ENCODE measurements around the gene DCAF6.

DCAF6 gene

GRCh38 chr1:168105846-168106245 lies 169.4 kb downstream of the DCAF6 start:
- DNase-seq = no peak
- no peak overlapping the region for H3K4me3 ChIP-seq (ENCODE audit: insufficient read depth, low read depth, low read length, poor library complexity, severe bottlenecking)
- no peaks in the 10 kb centered on the region for H3K27me3 ChIP-seq (replicated peaks; ENCODE audit: control insufficient read depth, insufficient read depth, low read length, poor library complexity, severe bottlenecking)
- H3K9me3 ChIP-seq (ENCODE audit: control insufficient read depth, low read length) = no peaks in the 10 kb centered on the region
- H3K36me3 ChIP-seq (ENCODE audit: control insufficient read depth, insufficient read depth, low read length) = no peaks in the 10 kb centered on the region
- H3K4me1 ChIP-seq (ENCODE audit: control insufficient read depth, insufficient read depth, low read length, poor library complexity, severe bottlenecking) = no peaks in the 10 kb centered on the region
- H3K27ac ChIP-seq (ENCODE audit: insufficient read depth, low read length, poor library complexity, severe bottlenecking) = no peak overlapping the region

- DNase-seq = no peak
- no peaks in the 10 kb centered on the region for H3K9me3 ChIP-seq (ENCODE audit: control insufficient read depth, low read length)
- H3K4me3 ChIP-seq (ENCODE audit: insufficient read depth, low read depth, low read length, poor library complexity, severe bottlenecking) = no peak overlapping the region
- H3K4me1 ChIP-seq (ENCODE audit: control insufficient read depth, insufficient read depth, low read length, poor library complexity, severe bottlenecking) = no peaks in the 10 kb centered on the region
- no peak overlapping the region for H3K27ac ChIP-seq (ENCODE audit: insufficient read depth, low read length, poor library complexity, severe bottlenecking)
- no peaks in the 10 kb centered on the region for H3K36me3 ChIP-seq (ENCODE audit: control insufficient read depth, insufficient read depth, low read length)
- H3K27me3 ChIP-seq (replicated peaks; ENCODE audit: control insufficient read depth, insufficient read depth, low read length, poor library complexity, severe bottlenecking) = no peaks in the 10 kb centered on the region
These were observed 169.8 kb downstream of the DCAF6 start for GRCh38 chr1:168106274-168106673.

GRCh38 chr1:168110896-168111545 lies 174.5 kb downstream of the DCAF6 start:
- Histone ChIP-seq H3K27ac (ENCODE audit: insufficient read depth, low read length, poor library complexity, severe bottlenecking) (no peak overlapping the region), H3K4me1 (ENCODE audit: control insufficient read depth, insufficient read depth, low read length, poor library complexity, severe bottlenecking) (no peaks in the 10 kb centered on the region), H3K36me3 (ENCODE audit: control insufficient read depth, insufficient read depth, low read length) (no peaks in the 10 kb centered on the region), H3K9me3 (ENCODE audit: control insufficient read depth, low read length) (no peaks in the 10 kb centered on the region), H3K27me3 (replicated peaks; ENCODE audit: control insufficient read depth, insufficient read depth, low read length, poor library complexity, severe bottlenecking) (no peaks in the 10 kb centered on the region), H3K4me3 (ENCODE audit: insufficient read depth, low read depth, low read length, poor library complexity, severe bottlenecking) (no peak overlapping the region)
- no peak for DNase-seq

GRCh38 chr1:168112673-168113305 lies 176.3 kb downstream of the DCAF6 start:
- Histone ChIP-seq H3K9me3 (ENCODE audit: control insufficient read depth, low read length) (no peaks in the 10 kb centered on the region), H3K4me1 (ENCODE audit: control insufficient read depth, insufficient read depth, low read length, poor library complexity, severe bottlenecking) (no peaks in the 10 kb centered on the region), H3K4me3 (ENCODE audit: insufficient read depth, low read depth, low read length, poor library complexity, severe bottlenecking) (no peak overlapping the region), H3K36me3 (ENCODE audit: control insufficient read depth, insufficient read depth, low read length) (no peaks in the 10 kb centered on the region), H3K27ac (ENCODE audit: insufficient read depth, low read length, poor library complexity, severe bottlenecking) (no peak overlapping the region), H3K27me3 (replicated peaks; ENCODE audit: control insufficient read depth, insufficient read depth, low read length, poor library complexity, severe bottlenecking) (no peaks in the 10 kb centered on the region)
- no peak for DNase-seq

GRCh38 chr1:168114845-168115244 lies 178.4 kb downstream of the DCAF6 start:
- Histone ChIP-seq H3K4me1 (ENCODE audit: control insufficient read depth, insufficient read depth, low read length, poor library complexity, severe bottlenecking) (no peaks in the 10 kb centered on the region), H3K9me3 (ENCODE audit: control insufficient read depth, low read length) (no peaks in the 10 kb centered on the region), H3K27ac (ENCODE audit: insufficient read depth, low read length, poor library complexity, severe bottlenecking) (no peak overlapping the region), H3K4me3 (ENCODE audit: insufficient read depth, low read depth, low read length, poor library complexity, severe bottlenecking) (no peak overlapping the region), H3K36me3 (ENCODE audit: control insufficient read depth, insufficient read depth, low read length) (no peaks in the 10 kb centered on the region), H3K27me3 (replicated peaks; ENCODE audit: control insufficient read depth, insufficient read depth, low read length, poor library complexity, severe bottlenecking) (no peaks in the 10 kb centered on the region)
- DNase-seq = no peak

- Histone ChIP-seq H3K27me3 (replicated peaks; ENCODE audit: control insufficient read depth, insufficient read depth, low read length, poor library complexity, severe bottlenecking) (no peaks in the 10 kb centered on the region), H3K9me3 (ENCODE audit: control insufficient read depth, low read length) (no peaks in the 10 kb centered on the region), H3K27ac (ENCODE audit: insufficient read depth, low read length, poor library complexity, severe bottlenecking) (no peak overlapping the region), H3K4me1 (ENCODE audit: control insufficient read depth, insufficient read depth, low read length, poor library complexity, severe bottlenecking) (no peaks in the 10 kb centered on the region), H3K4me3 (ENCODE audit: insufficient read depth, low read depth, low read length, poor library complexity, severe bottlenecking) (no peak overlapping the region), H3K36me3 (ENCODE audit: control insufficient read depth, insufficient read depth, low read length) (no peaks in the 10 kb centered on the region)
- DNase-seq = no peak
These were observed 179.9 kb downstream of the DCAF6 start for GRCh38 chr1:168116327-168116799.

- H3K36me3 ChIP-seq (ENCODE audit: control insufficient read depth, insufficient read depth, low read length) = no peaks in the 10 kb centered on the region
- no peak overlapping the region for H3K27ac ChIP-seq (ENCODE audit: insufficient read depth, low read length, poor library complexity, severe bottlenecking)
- DNase-seq = no peak
- H3K27me3 ChIP-seq (replicated peaks; ENCODE audit: control insufficient read depth, insufficient read depth, low read length, poor library complexity, severe bottlenecking) = no peaks in the 10 kb centered on the region
- no peak overlapping the region for H3K4me3 ChIP-seq (ENCODE audit: insufficient read depth, low read depth, low read length, poor library complexity, severe bottlenecking)
- H3K9me3 ChIP-seq (ENCODE audit: control insufficient read depth, low read length) = no peaks in the 10 kb centered on the region
- H3K4me1 ChIP-seq (ENCODE audit: control insufficient read depth, insufficient read depth, low read length, poor library complexity, severe bottlenecking) = no peaks in the 10 kb centered on the region
These were observed 183.3 kb downstream of the DCAF6 start for GRCh38 chr1:168119750-168120149.

GRCh38 chr1:168121401-168122011 lies 185.0 kb downstream of the DCAF6 start:
- no peak for DNase-seq
- no peaks in the 10 kb centered on the region for H3K36me3 ChIP-seq (ENCODE audit: control insufficient read depth, insufficient read depth, low read length)
- no peaks in the 10 kb centered on the region for H3K4me1 ChIP-seq (ENCODE audit: control insufficient read depth, insufficient read depth, low read length, poor library complexity, severe bottlenecking)

GRCh38 chr1:168125051-168125450 lies 188.6 kb downstream of the DCAF6 start:
- H3K4me1 ChIP-seq (ENCODE audit: control insufficient read depth, insufficient read depth, low read length, poor library complexity, severe bottlenecking) = no peaks in the 10 kb centered on the region
- no peak overlapping the region for H3K27ac ChIP-seq (ENCODE audit: insufficient read depth, low read length, poor library complexity, severe bottlenecking)
- no peaks in the 10 kb centered on the region for H3K27me3 ChIP-seq (replicated peaks; ENCODE audit: control insufficient read depth, insufficient read depth, low read length, poor library complexity, severe bottlenecking)
- no peak for DNase-seq
- H3K4me3 ChIP-seq (ENCODE audit: insufficient read depth, low read depth, low read length, poor library complexity, severe bottlenecking) = no peak overlapping the region
- no peaks in the 10 kb centered on the region for H3K36me3 ChIP-seq (ENCODE audit: control insufficient read depth, insufficient read depth, low read length)
- H3K9me3 ChIP-seq (ENCODE audit: control insufficient read depth, low read length) = no peaks in the 10 kb centered on the region

More at GRCh38 chr1:168121401-168122011, 185.0 kb downstream of the DCAF6 start:
- H3K27ac ChIP-seq (ENCODE audit: insufficient read depth, low read length, poor library complexity, severe bottlenecking) = no peak overlapping the region
- no peak overlapping the region for H3K4me3 ChIP-seq (ENCODE audit: insufficient read depth, low read depth, low read length, poor library complexity, severe bottlenecking)
- no peaks in the 10 kb centered on the region for H3K27me3 ChIP-seq (replicated peaks; ENCODE audit: control insufficient read depth, insufficient read depth, low read length, poor library complexity, severe bottlenecking)
- no peaks in the 10 kb centered on the region for H3K9me3 ChIP-seq (ENCODE audit: control insufficient read depth, low read length)

All from effector memory CD4-positive, alpha-beta T cell (primary cell).